HepG2 (cell line): ENCODE data around the gene MGMT. TPM values are rescaled to one million over a fixed set of nuclear protein-coding genes. Genes with fewer than 3 reads are reported as not detected.

Experiments used
- ATAC-seq: fragments of 200-7000 bp; cut with Tn5 transposase; 3 replicates; pipeline ENCODE4 v1.9.1; 2020; ENCODE audit warnings: mild to moderate bottlenecking, moderate library complexity
- BruUV-seq: library from RNA; stranded (reverse); fragments of 400-500 nt; replicated peaks from 2 replicates; lab custom pipeline; 2021; lab: Mats Ljungman, UMichigan
- CTCF ChIA-PET: fragments of 300-600 bp; formaldehyde crosslinking; extraction: SDS; loops from one replicate; lab custom pipeline; 2021; ENCODE audit warnings: low total read pairs, inconsistent platforms, low intra/inter-chr PET ratio; lab: Yijun Ruan, JAX
- POLR2A ChIA-PET: fragments of 350-600 bp; sonication (Branson Sonifier 250); formaldehyde crosslinking; loops from one replicate; lab custom pipeline; 2020; ENCODE audit warnings: antibody characterized with exemption, inconsistent platforms; lab: Yijun Ruan, JAX
- DNase-seq: peaks from one replicate; pipeline ENCODE4 v3.0.0-alpha.2; 2015; ENCODE audit warnings: low spot score
- FAIRE-seq: peaks from 3 replicates; lab custom pipeline; 2011; peaks lifted over from hg19 to GRCh38; lab: Jason Lieb, UNC
- H2AFZ ChIP-seq: one replicate; pipeline ENCODE4 v1.6.1; 2011; ENCODE audit warnings: low read length, inconsistent platforms
- H3K27ac ChIP-seq: fragments of 300-600 bp; 3 replicates; pipeline ENCODE4 v1.8.0; 2011; ENCODE audit warnings: mixed run types, mild to moderate bottlenecking, mixed read lengths, low read length, inconsistent platforms; ENCODE audit not compliant: insufficient read depth; ENCODE audit errors: extremely low read length
- H3K27me3 ChIP-seq, 2 experiments: fragments of 200-600 bp in 1 of 2; 2 replicates in 1 of 2; 3 replicates in 1 of 2; pipeline versions ENCODE4 v1.6.0 to v1.8.0; 2011; ENCODE audit warnings: low read length in 2 of 2, mild to moderate bottlenecking in 2 of 2, moderate library complexity in 2 of 2, inconsistent platforms in 1 of 2; ENCODE audit not compliant: insufficient read depth in 2 of 2, control insufficient read depth in 1 of 2
- H3K36me3 ChIP-seq, 2 experiments: fragments of 200-600 bp in 1 of 2; replicated peaks in 1 of 2; 2 replicates in 1 of 2; 3 replicates in 1 of 2; pipeline versions ENCODE4 v1.5.1 to v1.8.0; 2011; ENCODE audit warnings: low read length in 2 of 2, inconsistent platforms in 1 of 2; ENCODE audit not compliant: insufficient read depth in 2 of 2, control insufficient read depth in 1 of 2
- H3K4me1 ChIP-seq: 2 replicates; pipeline ENCODE4 v1.5.1; 2012; ENCODE audit warnings: low read length, inconsistent platforms; ENCODE audit not compliant: insufficient read depth
- H3K4me2 ChIP-seq: 2 replicates; pipeline ENCODE4 v1.6.0; 2011; ENCODE audit warnings: low read depth, low read length, inconsistent platforms
- H3K4me3 ChIP-seq, 3 experiments: fragments of 200-600 bp in 1 of 3; sonication (generic), shearing (Covaris generic) in 1 of 3; replicated peaks in 1 of 3; 2 replicates each; pipeline ENCODE4 v1.5.1; 2011 to 2016; ENCODE audit warnings: low read length in 3 of 3, inconsistent platforms in 2 of 3, low read depth in 2 of 3, mild to moderate bottlenecking in 2 of 3, control low read depth in 1 of 3, mixed read lengths in 1 of 3; ENCODE audit not compliant: insufficient read depth in 1 of 3
- H3K79me2 ChIP-seq: one replicate; pipeline ENCODE4 v1.6.1; 2011; ENCODE audit warnings: low read length, inconsistent platforms; ENCODE audit not compliant: insufficient read depth
- H3K9ac ChIP-seq: 2 replicates; pipeline ENCODE4 v1.6.0; 2011; ENCODE audit warnings: mild to moderate bottlenecking, low read depth, low read length, inconsistent platforms; ENCODE audit not compliant: insufficient read depth
- H3K9me3 ChIP-seq: 2 replicates; pipeline ENCODE4 v1.5.1; 2012; ENCODE audit warnings: mild to moderate bottlenecking, low read length
- H4K20me1 ChIP-seq: 2 replicates; pipeline ENCODE4 v1.6.0; 2011; ENCODE audit warnings: inconsistent platforms, mild to moderate bottlenecking, low read length, moderate library complexity; ENCODE audit not compliant: insufficient read depth
- FOXM1 ChIP-seq: sonication (generic); formaldehyde crosslinking; IDR thresholded peaks from 2 replicates; pipeline ENCODE4 v1.5.0; 2020; ENCODE audit warnings: missing genetic modification reagents
- KDM5B ChIP-seq: sonication (generic); formaldehyde crosslinking; IDR thresholded peaks from 2 replicates; pipeline ENCODE4 v1.4.0; 2020; ENCODE audit warnings: missing genetic modification reagents, mild to moderate bottlenecking, borderline replicate concordance
- MTA3 ChIP-seq: sonication (generic); formaldehyde crosslinking; IDR thresholded peaks from 2 replicates; pipeline ENCODE4 v1.4.0; 2020; ENCODE audit warnings: missing genetic modification reagents
- NFIB ChIP-seq: sonication (generic); formaldehyde crosslinking; IDR thresholded peaks from 2 replicates; pipeline ENCODE4 v1.9.0; 2021; ENCODE audit warnings: missing genetic modification reagents, mild to moderate bottlenecking, borderline replicate concordance
- PITX1 ChIP-seq: sonication (generic); formaldehyde crosslinking; IDR thresholded peaks from 2 replicates; pipeline ENCODE4 v1.5.1; 2020; ENCODE audit warnings: mild to moderate bottlenecking, missing genetic modification reagents
- REPIN1 ChIP-seq: sonication (generic); formaldehyde crosslinking; IDR thresholded peaks from 2 replicates; pipeline ENCODE4 v1.8.0; 2022; ENCODE audit warnings: missing genetic modification reagents, low read depth, mild to moderate bottlenecking, borderline replicate concordance
- ZC3H4 ChIP-seq: sonication (generic); formaldehyde crosslinking; IDR thresholded peaks from 2 replicates; pipeline ENCODE4 v1.4.0; 2020; ENCODE audit warnings: missing genetic modification reagents, borderline replicate concordance
- ZHX2 ChIP-seq, 2 experiments: sonication (generic) in 1 of 2; formaldehyde crosslinking in 1 of 2; IDR thresholded peaks; 2 replicates each; pipeline versions ENCODE4 v1.6.1 to v1.9.0; 2014 to 2022; ENCODE audit warnings: antibody characterized with exemption in 1 of 2, borderline replicate concordance in 1 of 2, inconsistent platforms in 1 of 2, low read depth in 1 of 2, missing genetic modification reagents in 1 of 2
- ZNF251 ChIP-seq: sonication (generic); formaldehyde crosslinking; IDR thresholded peaks from 2 replicates; pipeline ENCODE4 v1.9.0; 2021; ENCODE audit warnings: mild to moderate bottlenecking, missing genetic modification reagents
- ZNF292 ChIP-seq: sonication (generic); formaldehyde crosslinking; IDR thresholded peaks from 2 replicates; pipeline ENCODE4 v1.8.1; 2022; ENCODE audit warnings: mild to moderate bottlenecking, low read depth, missing genetic modification reagents, borderline replicate concordance
- ZNF503 ChIP-seq: sonication (generic); formaldehyde crosslinking; IDR thresholded peaks from 2 replicates; pipeline ENCODE4 v1.4.0; 2020; ENCODE audit warnings: missing genetic modification reagents
- ZNF569 ChIP-seq: sonication (generic); formaldehyde crosslinking; IDR thresholded peaks from 2 replicates; pipeline ENCODE4 v1.5.0; 2020; ENCODE audit warnings: mild to moderate bottlenecking, missing genetic modification reagents, moderate library complexity, borderline replicate concordance
- WGBS: methylation state at CpG from one replicate; pipeline ENCODE4 v1.1.6; 2017; ENCODE audit warnings: low lambda C conversion rate; 5-methylcytosine and 5-hydroxymethylcytosine counted together
- in situ Hi-C: cut with HindIII; loops from 2 replicates; pipeline ENCODE4 v1.10.0; 2017; ENCODE audit warnings: low pct_unique_long_range_greater_than_20kb; ENCODE audit not compliant: extremely low pct_ligation_motif_present
- intact Hi-C: fragments of 100-400 bp; cut with micrococcal nuclease; formaldehyde crosslinking; loops from one replicate; pipeline ENCODE4 v1.10.0; 2022; ENCODE audit not compliant: unreplicated experiment
- polyA plus RNA-seq, 8 experiments: library from polyadenylated mRNA; depleted of rRNA in 3 of 8; stranded (reverse) in 7 of 8; unstranded in 1 of 8; fragments of >200 nt; fragmentation: Illumina TruSeq in 4 of 8; extraction: Trizol in 4 of 8; gene quantifications; 2 replicates each; pipeline versions ENCODE4 v1.2.1 to v1.2.3, GENCODE V29; 2011 to 2016; ENCODE audit warnings: low read depth in 4 of 8, missing spikeins in 1 of 8, mixed read lengths in 1 of 8; ENCODE audit not compliant: insufficient read depth in 1 of 8
- total RNA-seq, 5 experiments: library from RNA; depleted of rRNA; stranded (reverse); fragments of >200 nt; fragmentation: Illumina TruSeq; extraction: Trizol; gene quantifications; 2 replicates each; pipeline ENCODE4 v1.2.3, GENCODE V29; 2016; ENCODE audit warnings: low read depth in 1 of 5

MGMT gene
- total and polyA plus RNA-seq, 2 of the 13 experiments (the other 11 are each of a cell fraction or from before 2014, with no cell fraction given) = 12.0 to 19.5 TPM

- TF ChIP-seq ZNF503 (no peak), ZC3H4 (CRISPR knock-in tag) (no peak), ZNF251 (CRISPR knock-in tag) (no peak), NFIB (CRISPR knock-in tag) (no peak)
These were observed 159.3 kb downstream of the MGMT start (continued) for GRCh38 chr10:129626309-129626708.

GRCh38 chr10:129626796-129627435, 159.9 kb downstream of the MGMT start:
- FAIRE-seq = no peak
- no peak overlapping the region for H3K9ac ChIP-seq
- H3K27ac ChIP-seq = no peak overlapping the region
- in situ Hi-C loops = no loop called here
- H2AFZ ChIP-seq = no peak overlapping the region
- no TSS peak for BruUV-seq
- H3K36me3 ChIP-seq = no peaks in the 10 kb centered on the region
- no peaks in the 10 kb centered on the region for H3K27me3 ChIP-seq
- peaks cover 5% of the 10 kb centered on the region; the same call in 1 of the 2 replicates for H3K9me3 ChIP-seq
- POLR2A ChIA-PET = no interaction called here
- no peaks in the 10 kb centered on the region for H3K4me1 ChIP-seq
- no peak for DNase-seq
- H3K4me3 ChIP-seq = no peak overlapping the region
- CTCF ChIA-PET = no interaction called here
- no peaks in the 10 kb centered on the region for H4K20me1 ChIP-seq
- WGBS = 76% methylated on average over 12 of the region's 12 CpGs
- intact Hi-C loops = no loop called here
- no peak for ATAC-seq
- no peak overlapping the region for H3K4me2 ChIP-seq
- H3K79me2 ChIP-seq = no peaks in the 10 kb centered on the region
- TF ChIP-seq ZNF292 (CRISPR knock-in tag) = no peak
- no peak for TF ChIP-seq PITX1 (CRISPR knock-in tag)
- TF ChIP-seq KDM5B = no peak
- TF ChIP-seq ZHX2 (IDR thresholded peaks at IDR 0.05; ENCODE audit: low read depth) = no peak
- no peak for TF ChIP-seq ZHX2 (CRISPR knock-in tag; IDR thresholded peaks at IDR 0.05; ENCODE audit: borderline replicate concordance)
- no peak for TF ChIP-seq ZNF569 (CRISPR knock-in tag)
- no peak for TF ChIP-seq FOXM1 (CRISPR knock-in tag)
- TF ChIP-seq REPIN1 = no peak
- no peak for TF ChIP-seq MTA3
